Thyroid gland (tissue), 4 donors: ENCODE results near the gene EEF1AKMT3.

Source experiments
- POLR2A ChIP-seq, 2 donors: fragments of 450-650 bp; IDR thresholded peaks; one replicate each; pipeline ENCODE4 v1.6.1; 2017; ENCODE audit warnings: antibody characterized with exemption in 2 of 2, mild to moderate bottlenecking in 2 of 2, moderate library complexity in 1 of 2
- TF ChIP-seq, protein P1 (sequence below), 6 experiments: fragments of 200-600 bp in 3 of 6; fragments of 450-650 bp in 3 of 6; sonication (generic) in 3 of 6; IDR thresholded peaks; one replicate each; pipeline ENCODE4 v1.5.1; 2016 to 2019; ENCODE audit warnings: antibody characterized with exemption in 6 of 6, mild to moderate bottlenecking in 2 of 6, inconsistent platforms in 1 of 6, moderate library complexity in 1 of 6

DNA sequence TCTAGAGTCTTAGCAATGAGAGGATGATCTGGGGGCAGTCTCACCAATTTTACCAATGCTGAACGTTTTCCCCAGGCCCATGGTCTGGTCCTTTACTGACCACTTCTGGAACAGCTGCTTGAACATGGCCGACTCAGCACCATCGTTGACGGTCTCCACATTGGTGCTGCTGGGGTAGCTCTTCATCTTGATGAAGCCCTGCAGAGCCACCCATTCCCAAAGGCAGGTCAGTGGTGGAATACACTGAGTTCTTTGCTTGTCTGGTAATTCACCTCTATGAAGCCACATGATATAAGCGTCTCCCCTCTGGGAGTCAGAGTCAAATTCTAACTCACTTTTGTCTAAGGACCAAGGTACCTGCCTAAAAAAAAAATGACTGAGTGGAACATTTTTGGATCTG lies 35.9 kb downstream of the EEF1AKMT3 start:
- TF ChIP-seq, protein P1, sequence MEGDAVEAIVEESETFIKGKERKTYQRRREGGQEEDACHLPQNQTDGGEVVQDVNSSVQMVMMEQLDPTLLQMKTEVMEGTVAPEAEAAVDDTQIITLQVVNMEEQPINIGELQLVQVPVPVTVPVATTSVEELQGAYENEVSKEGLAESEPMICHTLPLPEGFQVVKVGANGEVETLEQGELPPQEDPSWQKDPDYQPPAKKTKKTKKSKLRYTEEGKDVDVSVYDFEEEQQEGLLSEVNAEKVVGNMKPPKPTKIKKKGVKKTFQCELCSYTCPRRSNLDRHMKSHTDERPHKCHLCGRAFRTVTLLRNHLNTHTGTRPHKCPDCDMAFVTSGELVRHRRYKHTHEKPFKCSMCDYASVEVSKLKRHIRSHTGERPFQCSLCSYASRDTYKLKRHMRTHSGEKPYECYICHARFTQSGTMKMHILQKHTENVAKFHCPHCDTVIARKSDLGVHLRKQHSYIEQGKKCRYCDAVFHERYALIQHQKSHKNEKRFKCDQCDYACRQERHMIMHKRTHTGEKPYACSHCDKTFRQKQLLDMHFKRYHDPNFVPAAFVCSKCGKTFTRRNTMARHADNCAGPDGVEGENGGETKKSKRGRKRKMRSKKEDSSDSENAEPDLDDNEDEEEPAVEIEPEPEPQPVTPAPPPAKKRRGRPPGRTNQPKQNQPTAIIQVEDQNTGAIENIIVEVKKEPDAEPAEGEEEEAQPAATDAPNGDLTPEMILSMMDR (IDR thresholded peaks at IDR 0.05) = no peak
- TF ChIP-seq POLR2A (IDR thresholded peaks at IDR 0.05) = no peak
